Heart left ventricle (tissue), 16 donors: ENCODE results near the gene DNAH12. TPM values are rescaled to one million over a fixed set of nuclear protein-coding genes. Genes with fewer than 3 reads are reported as not detected.

ENCODE experiments used
- ATAC-seq, 4 donors: fragments of 200-7000 bp; cut with Tn5 transposase; one replicate each; pipeline ENCODE4 v1.9.1; 2020 to 2022; ENCODE audit warnings: moderate library complexity in 4 of 4, mild to moderate bottlenecking in 3 of 4, moderate number of reproducible peaks in 1 of 4
- DNase-seq, 5 donors: peaks; one replicate each; pipeline ENCODE4 v3.0.0-alpha.2; 2020
- H3K27ac ChIP-seq, 12 donors: fragments of 200-600 bp; sonication (generic) in 4 of 12; one replicate each; pipeline versions ENCODE4 v1.5.0 to v1.8.0; 2016 to 2022; ENCODE audit warnings: mild to moderate bottlenecking in 2 of 12
- H3K27me3 ChIP-seq, 9 donors: fragments of 200-600 bp; sonication (generic) in 2 of 9; one replicate each; pipeline versions ENCODE4 v1.5.1 to v1.8.0; 2016 to 2022; ENCODE audit warnings: mild to moderate bottlenecking in 3 of 9
- H3K36me3 ChIP-seq, 9 donors: fragments of 200-600 bp; sonication (generic) in 2 of 9; one replicate each; pipeline versions ENCODE4 v1.5.0 to v1.8.0; 2018 to 2022; ENCODE audit warnings: mild to moderate bottlenecking in 2 of 9
- H3K4me1 ChIP-seq, 12 donors: fragments of 200-600 bp; sonication (generic) in 4 of 12; one replicate each; pipeline versions ENCODE4 v1.5.0 to v1.8.0; 2016 to 2022; ENCODE audit warnings: mild to moderate bottlenecking in 3 of 12
- H3K4me3 ChIP-seq, 12 donors: fragments of 200-600 bp; sonication (generic) in 4 of 12; one replicate each; pipeline versions ENCODE4 v1.5.0 to v1.8.0; 2017 to 2022; ENCODE audit warnings: mild to moderate bottlenecking in 9 of 12, moderate library complexity in 4 of 12
- H3K9me3 ChIP-seq, 12 donors: fragments of 200-600 bp; sonication (generic) in 4 of 12; one replicate each; pipeline versions ENCODE4 v1.5.0 to v1.8.0; 2016 to 2022; ENCODE audit warnings: mild to moderate bottlenecking in 1 of 12
- POLR2A ChIP-seq, 2 donors: fragments of 450-650 bp; IDR thresholded peaks; one replicate each; pipeline ENCODE4 v1.6.1; 2017; ENCODE audit warnings: antibody characterized with exemption in 2 of 2, mild to moderate bottlenecking in 2 of 2, moderate library complexity in 2 of 2
- WGBS, 4 donors: extraction: QIAGEN DNeasy Blood & Tissue Kit in 2 of 4; methylation state at CpG; one replicate each; pipeline versions ENCODE4 v1.1.5 to v1.1.7; 2013 to 2018; 5-methylcytosine and 5-hydroxymethylcytosine counted together
- intact Hi-C, 10 donors: fragments of 100-400 bp; cut with DNase I; formaldehyde crosslinking; loops; one replicate each; pipeline versions ENCODE4 v1.11.1 to v1.14.2; 2022
- polyA plus RNA-seq, 2 donors: library from polyadenylated mRNA; stranded (reverse); fragments of 200-250 nt; gene quantifications; one replicate each; pipeline ENCODE4 v1.2.3, GENCODE V29; 2013
- total RNA-seq, 9 donors: library from RNA; depleted of rRNA in 2 of 9; stranded (reverse); fragments of >200 nt in 2 of 9; fragmentation: NEBNext Ultra II Directional in 3 of 9; extraction: Animal tissue kit (Norgen Biotek cat#: 25700) in 3 of 9; gene quantifications; one replicate each; pipeline versions ENCODE4 v1.1.0 to v1.2.4, GENCODE V29; 2016 to 2023
- TF ChIP-seq, protein P1 (sequence below), 12 donors: fragments of 200-600 bp; sonication (generic) in 4 of 12; IDR thresholded peaks; one replicate each; pipeline versions ENCODE4 v1.5.0 to v1.8.0; 2018 to 2022; ENCODE audit warnings: antibody characterized with exemption in 12 of 12, mild to moderate bottlenecking in 5 of 12
- donor health status: ischemic (EF 13 %, LVEDD 7.1; RV severe dilation, severe dysfunction).
- donor health status: healthy with polysubstance abuse.
- donor health status: DM: no; HTN: yes; CAD: no.
- donor health status: DM: no; HTN: no; CAD: no.
- donor health status: ischemic (EF 25% LVEDD 6.9; RV normal size, moderate dysfunction).
- donor health status: ischemic (EF 25% LVEDD 5.7; RV mildly dilated, moderate dysfunction).
- donor health status: healthy.
- donor health status: DM: yes; HTN: yes; CAD: no.
- donor health status: ischemic (EF 35%, LVEDD 5.7; RV mildly dilated, moderate dysfunction).
- donor health status: nonischemic (EF 11% LVEDD 7.7; RV severe dilation, severe dysfunction).
- donor health status: DM: yes; HTN: yes; CAD: no.
- donor health status: PGD.
- donor health status: ischemic (EF 29% LVEDD 5.4; RV normal size, mild dysfunction).
- donor health status: nonischemic (EF 23%, LVEDD 6.1; RV moderate dilation, normal function).

The DNAH12 gene
- total and polyA plus RNA-seq, 11 donors = 0.04 to 0.42 (median 0.26) TPM; not detected in 7

- peaks cover 0 to 44% (median 13%) of the 10 kb centered on the region in 9 donors for H3K36me3 ChIP-seq
- intact Hi-C loops = no loop called here
- H3K4me1 ChIP-seq = no peaks in the 10 kb centered on the region
- H3K9me3 ChIP-seq = peaks cover 0 to 8% (median 0%) of the 10 kb centered on the region in 12 donors
- H3K27ac ChIP-seq = no peak overlapping the region
- no peak overlapping the region for H3K4me3 ChIP-seq
- WGBS, 4 donors = 45 to 53% (median 47%) methylated on average over 1 of the region's 1 CpG
- DNase-seq = no peak
- ATAC-seq = no peak
- no peak for TF ChIP-seq POLR2A (IDR thresholded peaks at IDR 0.05)
- TF ChIP-seq, protein P1, sequence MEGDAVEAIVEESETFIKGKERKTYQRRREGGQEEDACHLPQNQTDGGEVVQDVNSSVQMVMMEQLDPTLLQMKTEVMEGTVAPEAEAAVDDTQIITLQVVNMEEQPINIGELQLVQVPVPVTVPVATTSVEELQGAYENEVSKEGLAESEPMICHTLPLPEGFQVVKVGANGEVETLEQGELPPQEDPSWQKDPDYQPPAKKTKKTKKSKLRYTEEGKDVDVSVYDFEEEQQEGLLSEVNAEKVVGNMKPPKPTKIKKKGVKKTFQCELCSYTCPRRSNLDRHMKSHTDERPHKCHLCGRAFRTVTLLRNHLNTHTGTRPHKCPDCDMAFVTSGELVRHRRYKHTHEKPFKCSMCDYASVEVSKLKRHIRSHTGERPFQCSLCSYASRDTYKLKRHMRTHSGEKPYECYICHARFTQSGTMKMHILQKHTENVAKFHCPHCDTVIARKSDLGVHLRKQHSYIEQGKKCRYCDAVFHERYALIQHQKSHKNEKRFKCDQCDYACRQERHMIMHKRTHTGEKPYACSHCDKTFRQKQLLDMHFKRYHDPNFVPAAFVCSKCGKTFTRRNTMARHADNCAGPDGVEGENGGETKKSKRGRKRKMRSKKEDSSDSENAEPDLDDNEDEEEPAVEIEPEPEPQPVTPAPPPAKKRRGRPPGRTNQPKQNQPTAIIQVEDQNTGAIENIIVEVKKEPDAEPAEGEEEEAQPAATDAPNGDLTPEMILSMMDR (IDR thresholded peaks at IDR 0.05) = no peak
- no peaks in the 10 kb centered on the region for H3K27me3 ChIP-seq
These were observed 262.4 kb downstream of the DNAH12 start for GRCh38 chr3:57281715-57282114.

GRCh38 chr3:57279685-57280084 lies 264.5 kb downstream of the DNAH12 start:
- no peaks in the 10 kb centered on the region for H3K27me3 ChIP-seq
- TF ChIP-seq, protein P1 (IDR thresholded peaks at IDR 0.05) = no peak
- TF ChIP-seq POLR2A (IDR thresholded peaks at IDR 0.05) = no peak
- H3K4me3 ChIP-seq = no peak overlapping the region
- no peaks in the 10 kb centered on the region for H3K4me1 ChIP-seq
- intact Hi-C loops = loop anchor here in 1 of 10 donors (5.0 kb wide), 1 partner anchor 37 kb away; no protein-coding TSS in a partner anchor
- ATAC-seq (no peak), DNase-seq (no peak)
- peaks cover 0 to 52% (median 27%) of the 10 kb centered on the region in 9 donors for H3K36me3 ChIP-seq
- 94 to 98% (median 96%) methylated on average over 5 of the region's 5 CpGs for WGBS, 4 donors
- peaks cover 0 to 8% (median 0%) of the 10 kb centered on the region in 12 donors for H3K9me3 ChIP-seq
- no peak overlapping the region for H3K27ac ChIP-seq

DNA sequence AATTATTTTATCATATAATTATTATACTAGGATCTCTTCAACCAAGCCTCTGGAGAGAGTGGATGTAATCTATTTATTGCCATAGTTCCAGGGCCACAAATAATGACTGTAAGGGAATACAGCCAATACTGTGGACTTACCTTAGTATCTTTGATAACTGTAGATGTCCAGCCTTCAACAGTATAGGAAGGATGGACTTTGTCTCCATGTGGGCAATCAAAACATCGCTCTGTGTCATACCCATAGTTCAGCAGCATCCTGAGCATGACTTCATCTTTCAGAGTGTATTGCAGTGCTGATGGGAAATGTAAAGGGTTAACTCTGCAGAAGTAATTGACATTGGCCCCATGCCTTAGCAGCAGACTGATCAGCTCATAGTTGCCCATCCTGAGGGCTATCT lies 265.9 kb downstream of the DNAH12 start:
- intact Hi-C loops = loop anchor here in 1 of 10 donors (5.0 kb wide), 1 partner anchor 36 kb away; no protein-coding TSS in a partner anchor
- Histone ChIP-seq H3K4me1 (no peaks in the 10 kb centered on the region), H3K36me3 (peaks cover 0 to 63% (median 37%) of the 10 kb centered on the region in 9 donors), H3K27me3 (no peaks in the 10 kb centered on the region), H3K27ac (no peak overlapping the region), H3K4me3 (no peak overlapping the region), H3K9me3 (peaks cover 0 to 8% (median 0%) of the 10 kb centered on the region in 12 donors)
- ATAC-seq (no peak), DNase-seq (no peak)
- WGBS, 4 donors = 93 to 100% (median 97%) methylated on average over 1 of the region's 1 CpG
- TF ChIP-seq, protein P1 (IDR thresholded peaks at IDR 0.05) = no peak
- no peak for TF ChIP-seq POLR2A (IDR thresholded peaks at IDR 0.05)

- ATAC-seq = no peak
- TF ChIP-seq, protein P1 (IDR thresholded peaks at IDR 0.05) = no peak
- TF ChIP-seq POLR2A (IDR thresholded peaks at IDR 0.05) = no peak
These were observed 268.8 kb downstream of the DNAH12 start for GRCh38 chr3:57275393-57275792.

More at GRCh38 chr3:57275393-57275792, 268.8 kb downstream of the DNAH12 start:
- H3K27me3 ChIP-seq = no peaks in the 10 kb centered on the region
- H3K4me1 ChIP-seq = no peaks in the 10 kb centered on the region
- H3K9me3 ChIP-seq = peaks cover 0 to 8% (median 0%) of the 10 kb centered on the region in 12 donors
- no peak overlapping the region for H3K4me3 ChIP-seq
- no peak overlapping the region for H3K27ac ChIP-seq
- DNase-seq = no peak
- intact Hi-C loops = loop anchor here in 1 of 10 donors (5.0 kb wide), 1 partner anchor 33 kb away; no protein-coding TSS in a partner anchor
- WGBS, 4 donors = 88 to 100% (median 98%) methylated on average over 2 of the region's 2 CpGs
- H3K36me3 ChIP-seq = peaks cover 0 to 91% (median 57%) of the 10 kb centered on the region in 9 donors
